ENCODE results near the gene BCL6.

DNA sequence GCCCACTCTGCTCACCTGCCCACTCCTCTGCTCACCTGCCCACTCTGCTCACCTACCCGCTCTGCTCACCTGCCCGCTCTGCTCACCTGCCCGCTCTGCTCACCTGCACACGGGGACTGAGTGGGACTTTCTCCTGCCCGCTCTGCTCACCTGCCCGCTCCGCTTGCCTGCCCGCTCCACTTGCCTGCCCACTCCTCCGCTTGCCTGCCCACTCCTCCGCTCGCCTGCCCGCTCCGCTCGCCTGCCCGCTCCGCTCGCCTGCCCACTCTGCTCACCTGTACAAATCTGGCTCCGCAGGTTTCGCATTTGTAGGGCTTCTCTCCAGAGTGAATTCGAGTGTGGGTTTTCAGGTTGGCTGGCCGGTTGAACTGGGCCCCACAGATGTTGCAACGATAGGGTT lies 20.0 kb downstream of the BCL6 start:
- TF ChIP-seq, protein P1, sequence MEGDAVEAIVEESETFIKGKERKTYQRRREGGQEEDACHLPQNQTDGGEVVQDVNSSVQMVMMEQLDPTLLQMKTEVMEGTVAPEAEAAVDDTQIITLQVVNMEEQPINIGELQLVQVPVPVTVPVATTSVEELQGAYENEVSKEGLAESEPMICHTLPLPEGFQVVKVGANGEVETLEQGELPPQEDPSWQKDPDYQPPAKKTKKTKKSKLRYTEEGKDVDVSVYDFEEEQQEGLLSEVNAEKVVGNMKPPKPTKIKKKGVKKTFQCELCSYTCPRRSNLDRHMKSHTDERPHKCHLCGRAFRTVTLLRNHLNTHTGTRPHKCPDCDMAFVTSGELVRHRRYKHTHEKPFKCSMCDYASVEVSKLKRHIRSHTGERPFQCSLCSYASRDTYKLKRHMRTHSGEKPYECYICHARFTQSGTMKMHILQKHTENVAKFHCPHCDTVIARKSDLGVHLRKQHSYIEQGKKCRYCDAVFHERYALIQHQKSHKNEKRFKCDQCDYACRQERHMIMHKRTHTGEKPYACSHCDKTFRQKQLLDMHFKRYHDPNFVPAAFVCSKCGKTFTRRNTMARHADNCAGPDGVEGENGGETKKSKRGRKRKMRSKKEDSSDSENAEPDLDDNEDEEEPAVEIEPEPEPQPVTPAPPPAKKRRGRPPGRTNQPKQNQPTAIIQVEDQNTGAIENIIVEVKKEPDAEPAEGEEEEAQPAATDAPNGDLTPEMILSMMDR (IDR thresholded peaks at IDR 0.05): no peak
- TF ChIP-seq REST (IDR thresholded peaks at IDR 0.05; ENCODE audit: insufficient read depth in 1 of 2, low read depth in 2 of 2, low read length in 1 of 2): no peak
